H9 (cell line): ENCODE results near the gene KCNH1. TPM values are rescaled to one million over a fixed set of nuclear protein-coding genes. Genes with fewer than 3 reads are reported as not detected.

Experiments used
- DNase-seq: peaks from one replicate; pipeline ENCODE4 v3.0.0-alpha.2; 2017
- H2AFZ ChIP-seq: one replicate; pipeline ENCODE4 v1.6.1; 2013; ENCODE audit warnings: mild to moderate bottlenecking, low read length, control low read depth, moderate library complexity
- H2AK5ac ChIP-seq: 2 replicates; pipeline ENCODE4 v1.6.1; 2013; ENCODE audit warnings: low read length, control low read depth, mixed read lengths; ENCODE audit not compliant: insufficient read length
- H2BK120ac ChIP-seq: one replicate; pipeline ENCODE4 v1.6.1; 2013; ENCODE audit warnings: low read depth, mild to moderate bottlenecking, low read length, control low read depth, inconsistent platforms; ENCODE audit not compliant: poor library complexity, severe bottlenecking
- H2BK12ac ChIP-seq: 2 replicates; pipeline ENCODE4 v1.6.1; 2013; ENCODE audit warnings: low read length, control low read depth, mixed read lengths, low read depth; ENCODE audit not compliant: insufficient read length
- H2BK15ac ChIP-seq: 2 replicates; pipeline ENCODE4 v1.6.1; 2013; ENCODE audit warnings: low read depth, low read length, control low read depth
- H2BK20ac ChIP-seq: one replicate; pipeline ENCODE4 v1.6.1; 2013; ENCODE audit warnings: low read depth, mild to moderate bottlenecking, low read length, control low read depth, inconsistent platforms; ENCODE audit not compliant: poor library complexity, severe bottlenecking
- H2BK5ac ChIP-seq: 2 replicates; pipeline ENCODE4 v1.6.1; 2013; ENCODE audit warnings: low read length, control low read depth, mixed read lengths; ENCODE audit not compliant: insufficient read length
- H3K14ac ChIP-seq: 2 replicates; pipeline ENCODE4 v1.6.1; 2013; ENCODE audit warnings: low read length, control low read depth; ENCODE audit not compliant: insufficient read depth
- H3K18ac ChIP-seq: 2 replicates; pipeline ENCODE4 v1.6.1; 2013; ENCODE audit warnings: low read depth, mild to moderate bottlenecking, mixed read lengths, low read length, control low read depth; ENCODE audit not compliant: insufficient read length
- H3K23ac ChIP-seq: 2 replicates; pipeline ENCODE4 v1.6.1; 2013; ENCODE audit warnings: low read length, control low read depth, mixed read lengths, low read depth; ENCODE audit not compliant: insufficient read length
- H3K23me2 ChIP-seq: 2 replicates; pipeline ENCODE4 v1.6.1; 2013; ENCODE audit warnings: low read depth, mild to moderate bottlenecking, mixed read lengths, low read length, control low read depth; ENCODE audit not compliant: insufficient read length, poor library complexity, severe bottlenecking
- H3K27ac ChIP-seq: 2 replicates; pipeline ENCODE4 v1.5.1; 2013; ENCODE audit warnings: low read length, control low read depth, mixed read lengths, low read depth; ENCODE audit not compliant: insufficient read length
- H3K27me3 ChIP-seq: 2 replicates; pipeline ENCODE4 v1.6.1; 2013; ENCODE audit warnings: low read length, control low read depth, inconsistent platforms; ENCODE audit not compliant: insufficient read depth
- H3K4ac ChIP-seq: 2 replicates; pipeline ENCODE4 v1.6.1; 2013; ENCODE audit warnings: low read depth, mild to moderate bottlenecking, control low read depth, inconsistent platforms, low read length, moderate library complexity
- H3K4me1 ChIP-seq: 2 replicates; pipeline ENCODE4 v1.6.1; 2013; ENCODE audit warnings: low read length, control low read depth, inconsistent platforms; ENCODE audit not compliant: insufficient read depth
- H3K4me2 ChIP-seq: 2 replicates; pipeline ENCODE4 v1.6.1; 2013; ENCODE audit warnings: low read length, control low read depth, mixed read lengths; ENCODE audit not compliant: insufficient read length, insufficient read depth
- H3K56ac ChIP-seq: 2 replicates; pipeline ENCODE4 v1.6.1; 2013; ENCODE audit warnings: low read depth, mild to moderate bottlenecking, mixed read lengths, low read length, control low read depth; ENCODE audit not compliant: insufficient read length
- H3K79me1 ChIP-seq: 2 replicates; pipeline ENCODE4 v1.6.1; 2013; ENCODE audit warnings: low read depth, mild to moderate bottlenecking, moderate library complexity, low read length, control low read depth, inconsistent platforms; ENCODE audit not compliant: insufficient read depth, poor library complexity, severe bottlenecking
- H3K79me2 ChIP-seq: 2 replicates; pipeline ENCODE4 v1.6.1; 2013; ENCODE audit warnings: low read length, control low read depth, inconsistent platforms; ENCODE audit not compliant: insufficient read depth
- H3K9ac ChIP-seq: 2 replicates; pipeline ENCODE4 v1.6.1; 2013; ENCODE audit warnings: low read length, control low read depth, mixed read lengths; ENCODE audit not compliant: insufficient read length; ENCODE audit errors: extremely low read depth
- H3K9me3 ChIP-seq: one replicate; pipeline ENCODE4 v1.6.1; 2013; ENCODE audit warnings: low read depth, low read length, inconsistent platforms; ENCODE audit not compliant: control insufficient read depth
- H3T11ph ChIP-seq: one replicate; pipeline ENCODE4 v1.6.1; 2013; ENCODE audit warnings: mild to moderate bottlenecking, low read length, control low read depth, inconsistent platforms
- H4K20me1 ChIP-seq: one replicate; pipeline ENCODE4 v1.6.1; 2013; ENCODE audit not compliant: control insufficient read depth, insufficient read length, insufficient read depth
- H4K5ac ChIP-seq: 2 replicates; pipeline ENCODE4 v1.6.1; 2013; ENCODE audit warnings: low read depth, mild to moderate bottlenecking, mixed read lengths, low read length, control low read depth; ENCODE audit not compliant: insufficient read length
- H4K8ac ChIP-seq: replicated peaks from 2 replicates; pipeline ENCODE4 v1.6.1; 2013; ENCODE audit warnings: low read length, control low read depth, mixed read lengths, low read depth; ENCODE audit not compliant: insufficient read length
- H4K91ac ChIP-seq: 2 replicates; pipeline ENCODE4 v1.6.1; 2013; ENCODE audit warnings: low read depth, mild to moderate bottlenecking, moderate library complexity, mixed read lengths, low read length, control low read depth; ENCODE audit not compliant: insufficient read length
- H3K27ac Mint-ChIP-seq, 3 experiments: 2 replicates in 2 of 3; 3 replicates in 1 of 3; pipeline ENCODE4 v1.8.0; 2020 to 2021; ENCODE audit warnings: mixed read lengths in 3 of 3, mild to moderate bottlenecking in 1 of 3, moderate library complexity in 1 of 3
- H3K27me3 Mint-ChIP-seq: 2 replicates; pipeline ENCODE4 v1.8.0; 2021; ENCODE audit warnings: low read depth, mild to moderate bottlenecking, moderate library complexity, mixed read lengths
- H3K36me3 Mint-ChIP-seq, 3 experiments: 2 replicates in 2 of 3; 3 replicates in 1 of 3; pipeline ENCODE4 v1.8.0; 2020 to 2021; ENCODE audit warnings: low read depth in 3 of 3, mixed read lengths in 3 of 3; ENCODE audit not compliant: insufficient read depth in 1 of 3
- H3K4me1 Mint-ChIP-seq, 2 experiments: 2 replicates each; pipeline ENCODE4 v1.8.0; 2020; ENCODE audit warnings: mixed read lengths in 2 of 2
- H3K4me3 Mint-ChIP-seq, 2 experiments: 2 replicates in 1 of 2; 3 replicates in 1 of 2; pipeline ENCODE4 v1.8.0; 2020 to 2021; ENCODE audit warnings: mild to moderate bottlenecking in 2 of 2, mixed read lengths in 2 of 2, moderate library complexity in 1 of 2
- H3K9me3 Mint-ChIP-seq, 2 experiments: 2 replicates in 1 of 2; 3 replicates in 1 of 2; pipeline ENCODE4 v1.8.0; 2020; ENCODE audit warnings: mild to moderate bottlenecking in 2 of 2, mixed read lengths in 2 of 2, moderate library complexity in 1 of 2
- WGBS: extraction: QIAGEN DNeasy Blood & Tissue Kit; methylation state at CpG from one replicate; pipeline ENCODE4 v1.1.7; 2013; ENCODE audit warnings: missing lambda C conversion rate, low lambda C conversion rate, mixed read lengths; ENCODE audit not compliant: insufficient read length; ENCODE audit errors: extremely low coverage; 5-methylcytosine and 5-hydroxymethylcytosine counted together
- total RNA-seq: library from RNA; stranded (reverse); gene quantifications from 2 replicates; pipeline ENCODE4 v1.2.1, GENCODE V29; 2021
- TF ChIP-seq, protein P1 (sequence below): fragments of 200-600 bp; sonication (generic); conservative IDR thresholded peaks from 3 replicates; pipeline ENCODE4 v1.8.0; 2021; ENCODE audit warnings: antibody characterized with exemption, mild to moderate bottlenecking

KCNH1 gene
- total RNA-seq, 1 experiment from 2014 or later: 0.11 TPM

DNA sequence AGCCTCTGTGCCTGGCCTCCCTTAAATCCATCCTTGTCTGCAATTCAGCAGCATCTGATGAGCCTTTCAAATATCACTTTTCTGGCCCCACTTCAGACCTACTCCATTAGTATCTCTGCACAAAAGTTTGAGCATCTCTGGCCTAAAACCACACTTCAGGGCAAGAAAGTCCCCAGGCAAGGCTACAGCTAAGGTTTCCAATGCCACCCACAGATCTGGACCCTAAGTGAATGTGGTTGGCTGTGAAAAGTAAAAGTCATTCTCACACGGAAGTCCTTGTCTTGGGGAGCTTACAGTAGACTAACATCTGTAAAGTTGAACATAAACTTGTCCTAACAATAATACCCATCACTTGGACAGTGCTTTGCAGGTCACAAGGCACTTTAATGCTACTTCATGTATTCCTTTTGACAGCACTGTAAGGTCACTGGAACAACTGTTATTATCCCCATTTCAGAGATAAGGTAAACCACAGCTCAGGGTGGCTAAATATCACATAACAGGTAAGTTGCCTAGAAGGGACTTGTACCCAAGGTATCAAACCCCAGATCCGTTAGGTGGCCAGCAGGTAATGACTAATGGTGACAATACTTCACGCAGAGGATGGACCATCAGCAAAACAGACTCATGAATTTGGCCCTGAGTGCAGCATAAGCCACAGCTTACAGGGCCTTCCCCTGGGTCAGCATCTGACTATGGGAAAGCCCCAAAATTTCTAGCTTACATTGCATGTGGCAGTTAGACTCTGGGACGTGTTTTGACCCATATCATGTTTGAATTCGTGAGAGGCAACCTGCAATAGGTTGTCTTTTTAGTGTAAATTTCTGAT, 449.3 kb downstream of the KCNH1 start:
- Histone ChIP-seq H2AFZ (no peak overlapping the region), H3K4me2 (no peak overlapping the region), H3K9ac (no peak overlapping the region), H3K14ac (no peak overlapping the region), H3K79me2 (no peaks in the 10 kb centered on the region), H3K79me1 (no peaks in the 10 kb centered on the region), H2BK20ac (no peak overlapping the region), H3K18ac (no peak overlapping the region), H4K20me1 (no peaks in the 10 kb centered on the region), H3K4me1 (no peaks in the 10 kb centered on the region), H4K91ac (no peak overlapping the region), H2BK12ac (no peak overlapping the region), H3K4ac (no peak overlapping the region), H3K23ac (no peak overlapping the region), H2BK15ac (no peak overlapping the region), H3K23me2 (no peaks in the 10 kb centered on the region), H2BK5ac (no peak overlapping the region), H3K56ac (no peak overlapping the region), H4K8ac (no peak overlapping the region), H2AK5ac (no peak overlapping the region), H4K5ac (no peak overlapping the region), H3K9me3 (no peaks in the 10 kb centered on the region), H3T11ph (no peak overlapping the region), H3K27ac (no peak overlapping the region), H3K27me3 (no peaks in the 10 kb centered on the region), H2BK120ac (no peak overlapping the region)
- H3K36me3 Mint-ChIP-seq: no peaks in the 10 kb centered on the region
- no peaks in the 10 kb centered on the region for H3K4me1 Mint-ChIP-seq
- no peaks in the 10 kb centered on the region for H3K9me3 Mint-ChIP-seq
- H3K27ac Mint-ChIP-seq: no peak overlapping the region; a peak in 1 of 7 replicates
- H3K4me3 Mint-ChIP-seq: no peak overlapping the region
- no peak for DNase-seq
- TF ChIP-seq, protein P1, sequence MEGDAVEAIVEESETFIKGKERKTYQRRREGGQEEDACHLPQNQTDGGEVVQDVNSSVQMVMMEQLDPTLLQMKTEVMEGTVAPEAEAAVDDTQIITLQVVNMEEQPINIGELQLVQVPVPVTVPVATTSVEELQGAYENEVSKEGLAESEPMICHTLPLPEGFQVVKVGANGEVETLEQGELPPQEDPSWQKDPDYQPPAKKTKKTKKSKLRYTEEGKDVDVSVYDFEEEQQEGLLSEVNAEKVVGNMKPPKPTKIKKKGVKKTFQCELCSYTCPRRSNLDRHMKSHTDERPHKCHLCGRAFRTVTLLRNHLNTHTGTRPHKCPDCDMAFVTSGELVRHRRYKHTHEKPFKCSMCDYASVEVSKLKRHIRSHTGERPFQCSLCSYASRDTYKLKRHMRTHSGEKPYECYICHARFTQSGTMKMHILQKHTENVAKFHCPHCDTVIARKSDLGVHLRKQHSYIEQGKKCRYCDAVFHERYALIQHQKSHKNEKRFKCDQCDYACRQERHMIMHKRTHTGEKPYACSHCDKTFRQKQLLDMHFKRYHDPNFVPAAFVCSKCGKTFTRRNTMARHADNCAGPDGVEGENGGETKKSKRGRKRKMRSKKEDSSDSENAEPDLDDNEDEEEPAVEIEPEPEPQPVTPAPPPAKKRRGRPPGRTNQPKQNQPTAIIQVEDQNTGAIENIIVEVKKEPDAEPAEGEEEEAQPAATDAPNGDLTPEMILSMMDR: no peak
- no peaks in the 10 kb centered on the region for H3K27me3 Mint-ChIP-seq
- WGBS: no CpG with 5 or more reads among the region's 5 CpGs
